Liver (tissue), 9 donors: Measurements from ENCODE around the gene ANP32A. TPM values are rescaled to one million over a fixed set of nuclear protein-coding genes. Genes with fewer than 3 reads are reported as not detected.

Source experiments
- DNase-seq: peaks from one replicate; pipeline ENCODE4 v3.0.0-alpha.2; 2017; ENCODE audit warnings: low spot score
- H3K27ac ChIP-seq, 2 donors: one replicate each; pipeline ENCODE4 v1.7.0; 2013; ENCODE audit warnings: inconsistent platforms in 2 of 2, low read length in 2 of 2, control low read depth in 1 of 2, low read depth in 1 of 2, mild to moderate bottlenecking in 1 of 2
- H3K27me3 ChIP-seq, 4 donors: one replicate each; pipeline versions ENCODE4 v1.6.1 to v1.7.0; 2013; ENCODE audit warnings: low read length in 3 of 4, inconsistent platforms in 1 of 4, mild to moderate bottlenecking in 1 of 4, moderate library complexity in 1 of 4; ENCODE audit not compliant: control insufficient read depth in 4 of 4, insufficient read depth in 4 of 4
- H3K36me3 ChIP-seq, 4 donors: one replicate each; pipeline versions ENCODE4 v1.6.1 to v1.7.0; 2013; ENCODE audit warnings: low read length in 3 of 4, mild to moderate bottlenecking in 3 of 4, low read depth in 1 of 4, moderate library complexity in 1 of 4; ENCODE audit not compliant: control insufficient read depth in 4 of 4, insufficient read depth in 3 of 4
- H3K4me1 ChIP-seq, 4 donors: one replicate each; pipeline versions ENCODE4 v1.6.1 to v1.7.0; 2013; ENCODE audit warnings: low read length in 3 of 4, mild to moderate bottlenecking in 3 of 4, moderate library complexity in 1 of 4; ENCODE audit not compliant: control insufficient read depth in 4 of 4, insufficient read depth in 4 of 4
- H3K4me3 ChIP-seq, 3 donors: one replicate each; pipeline versions ENCODE4 v1.6.1 to v1.7.0; 2013; ENCODE audit warnings: low read length in 3 of 3, control low read depth in 1 of 3, low read depth in 1 of 3, mild to moderate bottlenecking in 1 of 3
- H3K9ac ChIP-seq, 2 donors: one replicate each; pipeline ENCODE4 v1.7.0; 2013; ENCODE audit warnings: low read length in 2 of 2, mild to moderate bottlenecking in 2 of 2, moderate library complexity in 2 of 2, control low read depth in 1 of 2, low read depth in 1 of 2
- H3K9me3 ChIP-seq, 4 donors: one replicate each; pipeline versions ENCODE4 v1.6.1 to v1.7.0; 2013; ENCODE audit warnings: low read length in 3 of 4; ENCODE audit not compliant: control insufficient read depth in 4 of 4
- ATF3 ChIP-seq: IDR thresholded peaks from 2 replicates; pipeline ENCODE4 v1.6.1; 2016; ENCODE audit warnings: antibody characterized with exemption
- CTCF ChIP-seq: fragments of 150-350 bp; IDR thresholded peaks from 2 replicates; pipeline ENCODE4 v1.5.1; 2017; ENCODE audit warnings: improper control_type of control experiment, low read depth, low read length; ENCODE audit not compliant: missing input control
- FOXA1 ChIP-seq: IDR thresholded peaks from 2 replicates; pipeline ENCODE4 v1.6.1; 2016; ENCODE audit warnings: antibody characterized with exemption
- FOXA2 ChIP-seq: IDR thresholded peaks from 2 replicates; pipeline ENCODE4 v1.6.1; 2016; ENCODE audit warnings: antibody characterized with exemption
- GABPA ChIP-seq, 2 donors: IDR thresholded peaks in 1 of 2; conservative IDR thresholded peaks in 1 of 2; 2 replicates each; pipeline ENCODE4 v1.6.1; 2016; ENCODE audit warnings: antibody characterized with exemption in 2 of 2, mild to moderate bottlenecking in 1 of 2, moderate library complexity in 1 of 2
- HNF4A ChIP-seq, 2 donors: conservative IDR thresholded peaks; 2 replicates each; pipeline ENCODE4 v1.6.1; 2016; ENCODE audit warnings: antibody characterized with exemption in 2 of 2, mild to moderate bottlenecking in 2 of 2
- HNF4G ChIP-seq: IDR thresholded peaks from 2 replicates; pipeline ENCODE4 v1.6.1; 2016; ENCODE audit warnings: antibody characterized with exemption
- JUND ChIP-seq, 2 donors: IDR thresholded peaks; 2 replicates each; pipeline ENCODE4 v1.6.1; 2016; ENCODE audit warnings: antibody characterized with exemption in 2 of 2
- MAX ChIP-seq: IDR thresholded peaks from 2 replicates; pipeline ENCODE4 v1.6.1; 2016; ENCODE audit warnings: antibody characterized with exemption
- NR2F2 ChIP-seq: IDR thresholded peaks from 2 replicates; pipeline ENCODE4 v1.6.1; 2016; ENCODE audit warnings: antibody characterized with exemption
- REST ChIP-seq: IDR thresholded peaks from 2 replicates; pipeline ENCODE4 v1.6.1; 2016; ENCODE audit warnings: antibody characterized with exemption, mild to moderate bottlenecking
- RXRA ChIP-seq, 2 donors: IDR thresholded peaks; 2 replicates each; pipeline ENCODE4 v1.6.1; 2017 to 2018; ENCODE audit warnings: antibody characterized with exemption in 2 of 2, mild to moderate bottlenecking in 1 of 2
- SP1 ChIP-seq: IDR thresholded peaks from 2 replicates; pipeline ENCODE4 v1.6.1; 2018; ENCODE audit warnings: antibody characterized with exemption, mild to moderate bottlenecking
- TAF1 ChIP-seq: conservative IDR thresholded peaks from 2 replicates; pipeline ENCODE4 v1.6.1; 2016; ENCODE audit warnings: antibody characterized with exemption, mild to moderate bottlenecking
- YY1 ChIP-seq: IDR thresholded peaks from 2 replicates; pipeline ENCODE4 v1.6.1; 2016; ENCODE audit warnings: antibody characterized with exemption, mild to moderate bottlenecking
- ZBTB33 ChIP-seq: IDR thresholded peaks from 2 replicates; pipeline ENCODE4 v1.6.1; 2016; ENCODE audit warnings: antibody characterized with exemption
- WGBS: extraction: QIAGEN DNeasy Blood & Tissue Kit; methylation state at CpG from one replicate; pipeline ENCODE4 v1.1.7; 2013; 5-methylcytosine and 5-hydroxymethylcytosine counted together
- polyA plus RNA-seq, 2 donors: library from polyadenylated mRNA; stranded (reverse) in 1 of 2; unstranded in 1 of 2; fragments of 200-250 nt in 1 of 2; fragments of >200 nt in 1 of 2; fragmentation: Nextera tagmentation in 1 of 2; extraction: Ambion mirVana in 1 of 2; gene quantifications; one replicate each; pipeline versions ENCODE4 v1.2.1 to v1.2.3, GENCODE V29; 2013 to 2015
- total RNA-seq, 2 donors: library from RNA; depleted of rRNA; stranded (reverse); fragments of >200 nt; gene quantifications; one replicate each; pipeline ENCODE4 v1.2.3, GENCODE V29; 2014
- donor health status: healthy.
- donor health status: healthy.
- donor health status: healthy.
- donor health status: healthy.
- donor health status: healthy.

Gene ANP32A
- total RNA-seq (10 to 100 TPM; 30.5 to 45.8 TPM), polyA plus RNA-seq (10 to 100 TPM; 33.0 to 60.4 TPM)

- peaks cover 3 to 23% (median 18%) of the 10 kb centered on the region in 4 donors for H3K4me1 ChIP-seq
- peak within 1 kb of the TSS; percentile 95 to 97 for H3K9ac ChIP-seq
- TF ChIP-seq JUND (IDR thresholded peaks at IDR 0.05), result no peak
- no peak for TF ChIP-seq ZBTB33
- TF ChIP-seq SP1, result peak; percentile 98
- TF ChIP-seq FOXA2, result no peak
- TF ChIP-seq REST, result peak; percentile 39
- TF ChIP-seq YY1, result peak; percentile 68
- peak within 1 kb of the TSS; percentile 87 to 94 (median 92) for H3K4me3 ChIP-seq
- H3K27ac ChIP-seq, result peak within 1 kb of the TSS; percentile 98 to 99
- DNase-seq, result peak; percentile 99
- no peaks in the 10 kb centered on the region for H3K36me3 ChIP-seq
- under 1% methylated on average over 81 of the region's 81 CpGs for WGBS
- no peaks in the 10 kb centered on the region for H3K27me3 ChIP-seq
- no peaks in the 10 kb centered on the region for H3K9me3 ChIP-seq
These were observed at the start of gene ANP32A for GRCh38 chr15:68820295-68821189. TSS of gene ANP32A (minus strand) at chr15:68820895. CDS start at chr15:68820751, 144 bp downstream.

- H3K27me3 ChIP-seq, result no peaks in the 10 kb centered on the region
- no peaks in the 10 kb centered on the region for H3K4me1 ChIP-seq
- DNase-seq, result no peak
- peaks cover 0 to 5% (median 1%) of the 10 kb centered on the region in 4 donors for H3K9me3 ChIP-seq
- no peak overlapping the region for H3K9ac ChIP-seq
- no peak overlapping the region for H3K4me3 ChIP-seq
- no peaks in the 10 kb centered on the region for H3K36me3 ChIP-seq
- WGBS, result 90% methylated on average over 2 of the region's 2 CpGs
- H3K27ac ChIP-seq, result no peak overlapping the region
- TF ChIP-seq HNF4G, result no peak
- no peak for TF ChIP-seq MAX
- no peak for TF ChIP-seq YY1
- TF ChIP-seq FOXA2, result no peak
- TF ChIP-seq TAF1, result no peak
- TF ChIP-seq HNF4A (conservative IDR thresholded peaks at IDR 0.05), result no peak
- no peak for TF ChIP-seq ZBTB33
- TF ChIP-seq RXRA (IDR thresholded peaks at IDR 0.05), result no peak
- no peak for TF ChIP-seq FOXA1
- no peak for TF ChIP-seq GABPA (IDR thresholded peaks at IDR 0.05 in 1 of 2, conservative IDR thresholded peaks at IDR 0.05 in 1 of 2)
- no peak for TF ChIP-seq SP1
- TF ChIP-seq REST, result no peak
- no peak for TF ChIP-seq NR2F2
- no peak for TF ChIP-seq ATF3
- TF ChIP-seq JUND (IDR thresholded peaks at IDR 0.05), result no peak
- TF ChIP-seq CTCF, result no peak
These were observed 47.6 kb upstream of the ANP32A start for GRCh38 chr15:68868296-68868695.
